GM23338 (cell line): ENCODE data around the gene RYR3. TPM values are rescaled to one million over a fixed set of nuclear protein-coding genes. Genes with fewer than 3 reads are reported as not detected.

Experiments
- ATAC-seq: fragments of 200-7000 bp; cut with Tn5 transposase; 3 replicates; pipeline ENCODE4 v1.9.1; 2020
- DNase-seq: peaks from one replicate; pipeline ENCODE4 v3.0.0-alpha.2; 2015; ENCODE audit warnings: low spot score
- H2AFZ ChIP-seq: fragments of 200-600 bp; sonication (generic); 2 replicates; pipeline ENCODE4 v1.8.0; 2016; ENCODE audit warnings: antibody characterized with exemption, mild to moderate bottlenecking, moderate library complexity
- H3F3A ChIP-seq: fragments of 200-600 bp; sonication (generic); replicated peaks from 2 replicates; pipeline ENCODE4 v1.8.0; 2017; ENCODE audit warnings: antibody characterized with exemption, mixed run types, low read depth
- H3K27ac ChIP-seq: fragments of 200-600 bp; sonication (generic); 2 replicates; pipeline ENCODE4 v1.6.1; 2016; ENCODE audit warnings: low read depth
- H3K27me3 ChIP-seq: fragments of 200-600 bp; sonication (generic); 2 replicates; pipeline ENCODE4 v1.8.0; 2016; ENCODE audit warnings: mild to moderate bottlenecking, mixed run types, moderate library complexity; ENCODE audit not compliant: insufficient read depth
- H3K36me3 ChIP-seq: fragments of 200-600 bp; sonication (generic); 2 replicates; pipeline ENCODE4 v1.8.0; 2016; ENCODE audit warnings: mild to moderate bottlenecking; ENCODE audit not compliant: insufficient read depth
- H3K4me1 ChIP-seq: fragments of 200-600 bp; sonication (generic); 2 replicates; pipeline ENCODE4 v1.8.0; 2016; ENCODE audit warnings: mild to moderate bottlenecking, moderate library complexity; ENCODE audit not compliant: insufficient read depth
- H3K4me2 ChIP-seq: fragments of 200-600 bp; sonication (generic); 2 replicates; pipeline ENCODE4 v1.7.1; 2017; ENCODE audit warnings: mixed run types
- H3K4me3 ChIP-seq: fragments of 200-600 bp; sonication (generic); 2 replicates; pipeline ENCODE4 v1.6.1; 2016; ENCODE audit warnings: mixed run types
- H3K79me2 ChIP-seq: fragments of 200-600 bp; sonication (generic); replicated peaks from 2 replicates; pipeline ENCODE4 v1.8.0; 2017; ENCODE audit warnings: mild to moderate bottlenecking; ENCODE audit not compliant: insufficient read depth
- H3K9me2 ChIP-seq: fragments of 200-600 bp; sonication (generic); 2 replicates; pipeline ENCODE4 v1.8.0; 2017; ENCODE audit not compliant: insufficient read depth
- H4K20me1 ChIP-seq: fragments of 200-600 bp; sonication (generic); replicated peaks from 2 replicates; pipeline ENCODE4 v1.8.0; 2017; ENCODE audit warnings: mild to moderate bottlenecking; ENCODE audit not compliant: insufficient read depth
- H3K27ac Mint-ChIP-seq: 2 replicates; pipeline ENCODE4 v1.8.0; 2020; ENCODE audit warnings: inconsistent platforms, mild to moderate bottlenecking, moderate library complexity, mixed read lengths
- H3K27me3 Mint-ChIP-seq: 3 replicates; pipeline ENCODE4 v1.8.0; 2022; ENCODE audit warnings: low read depth, mild to moderate bottlenecking, moderate library complexity, mixed read lengths, inconsistent platforms; ENCODE audit not compliant: insufficient read depth, poor library complexity
- H3K36me3 Mint-ChIP-seq: 3 replicates; pipeline ENCODE4 v1.8.0; 2021; ENCODE audit warnings: low read depth, mild to moderate bottlenecking, inconsistent platforms, moderate library complexity, mixed read lengths
- H3K4me1 Mint-ChIP-seq: 3 replicates; pipeline ENCODE4 v1.8.0; 2020; ENCODE audit warnings: mild to moderate bottlenecking, inconsistent platforms, mixed read lengths
- H3K4me3 Mint-ChIP-seq: 3 replicates; pipeline ENCODE4 v1.8.0; 2021; ENCODE audit warnings: moderate library complexity, mild to moderate bottlenecking, inconsistent platforms, mixed read lengths
- H3K9me3 Mint-ChIP-seq: 3 replicates; pipeline ENCODE4 v1.8.0; 2020; ENCODE audit warnings: moderate library complexity, mild to moderate bottlenecking, inconsistent platforms, mixed read lengths
- CREB1 ChIP-seq: fragments of 250-450 bp; sonication (Bioruptor Pico); IDR thresholded peaks from 2 replicates; pipeline ENCODE4 v1.5.0; 2020; ENCODE audit warnings: low read depth, mild to moderate bottlenecking, moderate library complexity
- ETS1 ChIP-seq: IDR thresholded peaks from 2 replicates; pipeline ENCODE4 v1.6.1; 2016; ENCODE audit warnings: antibody characterized with exemption
- EZH2phosphoT487 ChIP-seq: fragments of 200-600 bp; sonication (generic); IDR thresholded peaks from one replicate; pipeline ENCODE4 v1.8.1; 2018; ENCODE audit warnings: antibody characterized with exemption; ENCODE audit not compliant: unreplicated experiment
- JUNB ChIP-seq: IDR thresholded peaks from one replicate; pipeline ENCODE4 v1.6.1; 2016; ENCODE audit warnings: antibody characterized with exemption; ENCODE audit not compliant: unreplicated experiment
- NANOG ChIP-seq: IDR thresholded peaks from 2 replicates; pipeline ENCODE4 v1.6.1; 2016; ENCODE audit warnings: antibody characterized with exemption, borderline replicate concordance
- POLR2AphosphoS5 ChIP-seq: IDR thresholded peaks from 2 replicates; pipeline ENCODE4 v1.6.1; 2016; ENCODE audit warnings: antibody characterized with exemption, low read depth
- STAT1 ChIP-seq: IDR thresholded peaks from one replicate; pipeline ENCODE4 v1.6.1; 2016; ENCODE audit warnings: antibody characterized with exemption; ENCODE audit not compliant: unreplicated experiment
- ZNF114 ChIP-seq: fragments of 250-450 bp; sonication (Bioruptor Pico); IDR thresholded peaks from 2 replicates; pipeline ENCODE4 v1.5.0; 2020; ENCODE audit warnings: mild to moderate bottlenecking, moderate library complexity
- ZNF331 ChIP-seq: fragments of 250-450 bp; sonication (Bioruptor Pico); IDR thresholded peaks from 2 replicates; pipeline ENCODE4 v1.5.0; 2020; ENCODE audit warnings: low read depth, mild to moderate bottlenecking, moderate library complexity
- polyA plus RNA-seq: library from polyadenylated mRNA; unstranded; fragments of >200 nt; fragmentation: Nextera tagmentation; extraction: Ambion mirVana; gene quantifications from 2 replicates; pipeline ENCODE4 v1.2.1, GENCODE V29; 2016
- total RNA-seq: library from RNA; depleted of rRNA; stranded (reverse); fragments of >200 nt; shearing (Covaris generic); gene quantifications from 2 replicates; pipeline ENCODE4 v1.2.3, GENCODE V29; 2014
- TF ChIP-seq, protein P1 (sequence below), 2 experiments: fragments of 200-600 bp in 1 of 2; sonication (generic) in 1 of 2; conservative IDR thresholded peaks; 2 replicates each; pipeline versions ENCODE4 v1.5.1 to v1.6.1; 2016 to 2017; ENCODE audit warnings: antibody characterized with exemption in 2 of 2, low read depth in 2 of 2, mild to moderate bottlenecking in 2 of 2, moderate library complexity in 1 of 2
- TF ChIP-seq, protein P2 (sequence below): IDR thresholded peaks from one replicate; pipeline ENCODE4 v1.6.1; 2018; ENCODE audit warnings: antibody characterized with exemption; ENCODE audit not compliant: unreplicated experiment

RYR3 gene
- total and polyA plus RNA-seq, 2 experiments from 2014 or later = 1.1 to 1.2 TPM

DNA sequence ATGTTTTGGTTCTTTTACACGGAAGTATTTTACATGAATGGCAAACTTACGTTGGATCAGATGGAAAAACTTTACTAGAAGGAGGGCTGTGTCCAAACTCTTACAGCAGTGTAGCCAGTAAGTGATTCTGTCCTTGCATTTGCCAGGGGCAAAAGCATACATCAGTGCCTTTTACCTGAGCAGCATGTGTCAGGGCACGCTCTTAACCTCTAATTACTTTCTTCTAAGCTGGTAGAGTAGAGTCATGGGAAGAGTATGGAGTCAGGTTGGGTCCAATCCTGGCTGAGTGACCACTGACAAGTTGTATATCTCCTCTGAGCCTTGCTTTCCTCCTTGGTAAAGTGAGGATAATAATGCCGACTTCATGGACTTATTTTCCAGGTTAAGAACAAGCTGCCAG, 47.1 kb downstream of the RYR3 start (continued):
- TF ChIP-seq, protein P1, sequence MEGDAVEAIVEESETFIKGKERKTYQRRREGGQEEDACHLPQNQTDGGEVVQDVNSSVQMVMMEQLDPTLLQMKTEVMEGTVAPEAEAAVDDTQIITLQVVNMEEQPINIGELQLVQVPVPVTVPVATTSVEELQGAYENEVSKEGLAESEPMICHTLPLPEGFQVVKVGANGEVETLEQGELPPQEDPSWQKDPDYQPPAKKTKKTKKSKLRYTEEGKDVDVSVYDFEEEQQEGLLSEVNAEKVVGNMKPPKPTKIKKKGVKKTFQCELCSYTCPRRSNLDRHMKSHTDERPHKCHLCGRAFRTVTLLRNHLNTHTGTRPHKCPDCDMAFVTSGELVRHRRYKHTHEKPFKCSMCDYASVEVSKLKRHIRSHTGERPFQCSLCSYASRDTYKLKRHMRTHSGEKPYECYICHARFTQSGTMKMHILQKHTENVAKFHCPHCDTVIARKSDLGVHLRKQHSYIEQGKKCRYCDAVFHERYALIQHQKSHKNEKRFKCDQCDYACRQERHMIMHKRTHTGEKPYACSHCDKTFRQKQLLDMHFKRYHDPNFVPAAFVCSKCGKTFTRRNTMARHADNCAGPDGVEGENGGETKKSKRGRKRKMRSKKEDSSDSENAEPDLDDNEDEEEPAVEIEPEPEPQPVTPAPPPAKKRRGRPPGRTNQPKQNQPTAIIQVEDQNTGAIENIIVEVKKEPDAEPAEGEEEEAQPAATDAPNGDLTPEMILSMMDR (conservative IDR thresholded peaks at IDR 0.05; ENCODE audit: low read depth in 2 of 2) = no peak
- TF ChIP-seq, protein P2, sequence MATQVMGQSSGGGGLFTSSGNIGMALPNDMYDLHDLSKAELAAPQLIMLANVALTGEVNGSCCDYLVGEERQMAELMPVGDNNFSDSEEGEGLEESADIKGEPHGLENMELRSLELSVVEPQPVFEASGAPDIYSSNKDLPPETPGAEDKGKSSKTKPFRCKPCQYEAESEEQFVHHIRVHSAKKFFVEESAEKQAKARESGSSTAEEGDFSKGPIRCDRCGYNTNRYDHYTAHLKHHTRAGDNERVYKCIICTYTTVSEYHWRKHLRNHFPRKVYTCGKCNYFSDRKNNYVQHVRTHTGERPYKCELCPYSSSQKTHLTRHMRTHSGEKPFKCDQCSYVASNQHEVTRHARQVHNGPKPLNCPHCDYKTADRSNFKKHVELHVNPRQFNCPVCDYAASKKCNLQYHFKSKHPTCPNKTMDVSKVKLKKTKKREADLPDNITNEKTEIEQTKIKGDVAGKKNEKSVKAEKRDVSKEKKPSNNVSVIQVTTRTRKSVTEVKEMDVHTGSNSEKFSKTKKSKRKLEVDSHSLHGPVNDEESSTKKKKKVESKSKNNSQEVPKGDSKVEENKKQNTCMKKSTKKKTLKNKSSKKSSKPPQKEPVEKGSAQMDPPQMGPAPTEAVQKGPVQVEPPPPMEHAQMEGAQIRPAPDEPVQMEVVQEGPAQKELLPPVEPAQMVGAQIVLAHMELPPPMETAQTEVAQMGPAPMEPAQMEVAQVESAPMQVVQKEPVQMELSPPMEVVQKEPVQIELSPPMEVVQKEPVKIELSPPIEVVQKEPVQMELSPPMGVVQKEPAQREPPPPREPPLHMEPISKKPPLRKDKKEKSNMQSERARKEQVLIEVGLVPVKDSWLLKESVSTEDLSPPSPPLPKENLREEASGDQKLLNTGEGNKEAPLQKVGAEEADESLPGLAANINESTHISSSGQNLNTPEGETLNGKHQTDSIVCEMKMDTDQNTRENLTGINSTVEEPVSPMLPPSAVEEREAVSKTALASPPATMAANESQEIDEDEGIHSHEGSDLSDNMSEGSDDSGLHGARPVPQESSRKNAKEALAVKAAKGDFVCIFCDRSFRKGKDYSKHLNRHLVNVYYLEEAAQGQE = no peak
- TF ChIP-seq CREB1 (CRISPR knock-in tag) (no peak), ETS1 (no peak), NANOG (no peak)

- Mint-ChIP-seq H3K4me3 (no peak overlapping the region), H3K9me3 (no peaks in the 10 kb centered on the region), H3K36me3 (no peaks in the 10 kb centered on the region), H3K27ac (no peak overlapping the region), H3K27me3 (no peaks in the 10 kb centered on the region), H3K4me1 (no peaks in the 10 kb centered on the region)
- no peak for DNase-seq
- no peak for ATAC-seq
- Histone ChIP-seq H3K36me3 (no peaks in the 10 kb centered on the region), H3K27ac (no peak overlapping the region), H3K4me2 (no peak overlapping the region), H3K79me2 (no peaks in the 10 kb centered on the region), H3K9me2 (no peaks in the 10 kb centered on the region; the same call in 1 of the 2 replicates), H3K4me3 (no peak overlapping the region), H4K20me1 (no peaks in the 10 kb centered on the region), H3F3A (no peaks in the 10 kb centered on the region), H3K4me1 (no peaks in the 10 kb centered on the region), H2AFZ (no peak overlapping the region), H3K27me3 (no peaks in the 10 kb centered on the region)
- TF ChIP-seq ETS1 (no peak), ZNF331 (no peak), POLR2AphosphoS5 (no peak), CREB1 (CRISPR knock-in tag) (no peak), STAT1 (no peak), JUNB (no peak), ZNF114 (CRISPR knock-in tag) (no peak), EZH2phosphoT487 (no peak)
- TF ChIP-seq, protein P2 = no peak
Observed at GRCh38 chr15:33358306-33358705, 47.5 kb downstream of the RYR3 start.
